Central memory CD8-positive, alpha-beta T cell (primary cell): ENCODE results near the gene CHKA.
A peak's percentile ranks its signal among the peaks of the same experiment; 100 is the strongest.

Experiments
- ATAC-seq: fragments of 150-1000 bp; cut with Tn5 transposase; replicated peaks from 2 replicates; pipeline ENCODE4 v1.10.0; 2022; ENCODE audit warnings: mild to moderate bottlenecking, moderate FRiP score, moderate number of reproducible peaks; ENCODE audit not compliant: poor library complexity, severe bottlenecking; ENCODE audit errors: extremely low read depth
- DNase-seq, 2 donors: peaks; one replicate each; pipeline ENCODE4 v3.0.0; 2021; ENCODE audit warnings: low spot score in 2 of 2
- H3K27ac Mint-ChIP-seq: one replicate; pipeline ENCODE4 v1.8.0; 2022; ENCODE audit warnings: low read depth, mild to moderate bottlenecking, moderate library complexity, mixed read lengths
- H3K27me3 Mint-ChIP-seq: one replicate; pipeline ENCODE4 v1.8.0; 2022; ENCODE audit warnings: mixed read lengths
- H3K36me3 Mint-ChIP-seq: one replicate; pipeline ENCODE4 v1.8.0; 2022; ENCODE audit warnings: mild to moderate bottlenecking, moderate library complexity, mixed read lengths; ENCODE audit not compliant: insufficient read depth
- H3K4me1 Mint-ChIP-seq: one replicate; pipeline ENCODE4 v1.8.0; 2022; ENCODE audit warnings: mixed read lengths
- H3K4me3 Mint-ChIP-seq: one replicate; pipeline ENCODE4 v1.8.0; 2022; ENCODE audit warnings: mild to moderate bottlenecking, moderate library complexity, mixed read lengths
- H3K9me3 Mint-ChIP-seq: one replicate; pipeline ENCODE4 v1.8.0; 2022; ENCODE audit warnings: mixed read lengths

The CHKA gene

DNA sequence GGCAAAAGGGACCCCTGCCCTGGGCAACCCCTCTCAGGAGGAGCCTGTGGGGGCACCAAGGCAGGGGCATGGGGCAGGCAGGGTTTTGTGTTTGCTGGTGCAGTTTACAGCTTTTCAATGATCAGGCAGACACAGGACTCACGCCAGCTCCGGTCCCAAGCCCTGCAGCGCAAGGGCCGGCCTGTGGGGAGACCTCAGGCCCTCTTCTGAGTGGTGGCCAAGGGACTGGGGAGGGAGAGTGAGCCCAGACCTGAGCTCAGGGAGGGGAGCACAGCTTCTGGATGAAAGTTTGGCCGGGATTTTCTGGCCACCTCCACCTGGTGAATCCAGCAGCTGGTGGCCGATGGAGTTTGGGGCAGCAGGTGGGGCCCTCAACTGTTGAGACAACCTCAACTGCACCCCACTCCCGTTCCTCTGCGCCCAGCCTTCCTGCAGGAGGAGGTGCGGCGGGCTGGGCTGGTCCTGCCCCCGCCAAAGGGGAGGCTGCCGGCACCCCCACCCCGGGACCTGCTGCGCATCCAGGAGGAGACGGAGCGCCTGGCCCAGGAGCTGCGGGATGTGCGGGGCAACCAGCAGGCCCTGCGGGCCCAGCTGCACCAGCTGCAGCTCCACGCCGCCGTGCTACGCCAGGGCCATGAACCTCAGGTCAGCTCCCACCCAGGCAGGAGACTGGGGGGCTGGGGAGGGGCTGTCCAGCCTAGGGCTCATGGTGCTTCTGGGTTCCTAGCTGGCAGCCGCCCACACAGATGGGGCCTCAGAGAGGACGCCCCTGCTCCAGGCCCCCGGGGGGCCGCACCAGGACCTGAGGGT is 78.8 kb downstream of the CHKA start:
- H3K27me3 Mint-ChIP-seq, result no peaks in the 10 kb centered on the region
- no peak for ATAC-seq
- no peak overlapping the region for H3K27ac Mint-ChIP-seq
- peaks cover 27% of the 10 kb centered on the region for H3K4me1 Mint-ChIP-seq
- H3K4me3 Mint-ChIP-seq, result no peak overlapping the region
- DNase-seq, result no peak
- H3K9me3 Mint-ChIP-seq, result no peaks in the 10 kb centered on the region
- peaks cover 12% of the 10 kb centered on the region for H3K36me3 Mint-ChIP-seq

GRCh38 chr11:68041617-68042218 is 79.5 kb downstream of the CHKA start:
- Mint-ChIP-seq H3K9me3 (no peaks in the 10 kb centered on the region), H3K4me3 (peak overlapping the region; percentile 91), H3K27ac (no peak overlapping the region), H3K36me3 (peaks cover 13% of the 10 kb centered on the region), H3K27me3 (no peaks in the 10 kb centered on the region), H3K4me1 (peaks cover 34% of the 10 kb centered on the region)
- ATAC-seq (no peak), DNase-seq (no peak)

- no peak for DNase-seq
- Mint-ChIP-seq H3K36me3 (peaks cover 12% of the 10 kb centered on the region), H3K27ac (peak overlapping the region; percentile 90), H3K27me3 (no peaks in the 10 kb centered on the region), H3K4me1 (peaks cover 37% of the 10 kb centered on the region), H3K9me3 (no peaks in the 10 kb centered on the region), H3K4me3 (peak overlapping the region; percentile 91)
- ATAC-seq, result no peak
Observed at GRCh38 chr11:68040957-68041591, 80.1 kb downstream of the CHKA start.

DNA sequence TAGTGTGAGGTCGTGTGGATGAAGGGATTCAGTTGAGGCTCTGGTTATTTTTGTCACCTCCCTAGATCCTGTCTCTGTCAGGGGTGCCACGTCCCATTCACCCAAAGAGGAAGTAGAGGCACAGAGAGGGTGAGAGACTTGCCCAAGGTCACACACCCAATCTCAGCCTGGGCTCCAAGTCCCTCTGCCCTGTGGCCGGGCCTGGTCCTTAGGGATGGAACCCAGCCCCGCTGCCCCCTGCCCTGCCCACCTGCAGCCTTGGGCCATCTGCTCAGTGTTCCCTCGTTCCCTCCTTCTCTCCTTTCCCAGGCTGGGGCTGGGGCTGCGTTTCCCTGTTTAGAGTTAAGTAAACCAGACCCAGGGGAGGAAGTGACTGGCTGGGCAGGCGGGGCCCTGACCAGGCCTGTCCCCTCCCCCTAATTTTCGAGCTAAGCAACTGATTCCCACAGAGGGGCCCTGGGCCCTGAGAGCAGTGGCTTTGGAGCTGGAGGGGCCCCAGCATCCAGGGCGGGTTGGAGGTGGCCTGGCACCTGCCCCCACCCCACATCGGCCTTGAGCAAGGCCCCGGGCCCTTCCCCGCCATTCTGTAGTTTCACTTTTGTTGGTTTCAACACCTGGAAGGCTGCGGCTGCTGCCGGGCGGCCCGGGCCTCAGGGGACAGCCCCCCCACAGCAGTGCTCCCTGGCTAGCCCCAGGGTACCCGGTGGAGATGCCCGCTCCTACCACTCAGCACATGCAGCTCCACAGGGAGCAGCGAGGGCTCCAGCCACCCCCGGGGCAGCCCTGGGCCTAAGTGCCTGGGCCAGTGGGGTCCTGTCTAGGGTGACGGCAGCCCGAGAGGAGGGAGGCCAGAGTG is 80.9 kb downstream of the CHKA start:
- no peaks in the 10 kb centered on the region for H3K27me3 Mint-ChIP-seq
- peaks cover 11% of the 10 kb centered on the region for H3K36me3 Mint-ChIP-seq
- DNase-seq (peak; percentile 37), ATAC-seq (peak; percentile 55)
- peaks cover 37% of the 10 kb centered on the region for H3K4me1 Mint-ChIP-seq
- peak overlapping the region; percentile 91 for H3K4me3 Mint-ChIP-seq
- H3K27ac Mint-ChIP-seq, result peak overlapping the region; percentile 90
- no peaks in the 10 kb centered on the region for H3K9me3 Mint-ChIP-seq

DNA sequence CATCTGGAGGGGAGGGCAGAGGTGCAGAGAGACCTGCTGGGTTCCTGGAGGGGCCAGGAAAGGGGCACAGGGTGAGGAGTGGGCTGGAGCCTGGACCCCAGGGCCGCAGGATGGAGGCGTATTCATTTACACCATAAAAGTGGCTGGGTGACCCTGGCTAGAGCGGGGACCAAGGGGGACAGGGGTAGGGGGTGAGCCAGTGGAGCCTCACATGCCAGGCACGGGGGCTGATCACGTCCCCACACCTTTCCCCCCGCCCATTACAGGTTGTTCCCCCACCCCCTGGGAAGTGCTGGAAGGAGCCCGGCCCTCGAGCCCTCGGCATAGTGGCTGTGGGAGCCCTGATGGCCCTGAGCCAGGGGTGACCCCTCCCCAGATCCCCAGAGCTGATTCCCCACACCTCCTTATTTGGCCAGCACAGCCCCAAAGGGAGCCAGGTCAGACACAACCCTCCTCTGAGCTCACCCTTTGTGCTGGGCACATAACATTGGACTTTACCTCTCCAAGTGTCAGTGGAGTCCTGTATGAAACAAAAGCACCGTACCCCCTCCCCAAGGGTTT is 81.6 kb downstream of the CHKA start:
- Mint-ChIP-seq H3K27me3 (no peaks in the 10 kb centered on the region), H3K9me3 (no peaks in the 10 kb centered on the region), H3K36me3 (peaks cover 12% of the 10 kb centered on the region), H3K4me3 (peak overlapping the region; percentile 91), H3K4me1 (peaks cover 37% of the 10 kb centered on the region), H3K27ac (peak overlapping the region; percentile 90)
- DNase-seq, result no peak
- ATAC-seq, result no peak

GRCh38 chr11:68038718-68039525 is 82.3 kb downstream of the CHKA start, which contains the start of gene TCIRG1:
Gene TCIRG1 (plus strand): TSS chr11:68039025. CDS start chr11:68041272, 2,247 bp downstream.
- peak; percentile 29 for ATAC-seq
- Mint-ChIP-seq H3K4me1 (peaks cover 37% of the 10 kb centered on the region), H3K36me3 (peaks cover 12% of the 10 kb centered on the region), H3K9me3 (no peaks in the 10 kb centered on the region), H3K27me3 (no peaks in the 10 kb centered on the region), H3K4me3 (peak within 1 kb of the TSS; percentile 91), H3K27ac (peak within 1 kb of the TSS; percentile 90)
- no peak for DNase-seq

DNA sequence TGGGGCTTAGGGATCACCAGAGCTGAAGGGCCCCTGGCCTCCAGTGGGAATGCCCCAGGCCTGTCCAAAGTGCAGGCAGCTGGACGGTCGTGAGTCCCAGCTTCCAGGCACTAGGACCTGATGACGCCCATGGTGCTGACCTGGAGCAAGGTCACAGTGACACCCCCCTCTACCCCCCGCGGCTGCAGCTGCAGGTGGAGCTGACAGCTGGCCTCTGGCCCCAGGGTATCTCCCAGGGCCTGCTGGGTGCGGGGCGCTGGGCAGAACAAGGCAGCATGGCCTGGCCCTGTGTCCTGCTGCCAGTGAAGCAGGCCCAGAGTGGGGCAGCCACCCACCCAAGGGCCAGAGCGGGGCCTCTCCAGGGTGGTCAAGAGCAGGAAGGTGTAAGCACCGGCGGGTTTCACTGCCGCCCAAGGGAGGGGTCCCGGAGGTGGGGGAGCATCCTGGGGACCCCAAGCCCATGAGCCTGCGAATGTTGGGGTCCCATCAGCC is 82.9 kb downstream of the CHKA start:
- no peak for DNase-seq
- no peak for ATAC-seq
- H3K4me3 Mint-ChIP-seq, result peak overlapping the region; percentile 91
- no peak overlapping the region for H3K27ac Mint-ChIP-seq
- H3K36me3 Mint-ChIP-seq, result peaks cover 12% of the 10 kb centered on the region
- H3K4me1 Mint-ChIP-seq, result peaks cover 37% of the 10 kb centered on the region
- no peaks in the 10 kb centered on the region for H3K27me3 Mint-ChIP-seq
- no peaks in the 10 kb centered on the region for H3K9me3 Mint-ChIP-seq

- no peak for DNase-seq
- Mint-ChIP-seq H3K4me3 (peak overlapping the region; percentile 91), H3K27ac (peak overlapping the region; percentile 97), H3K9me3 (no peaks in the 10 kb centered on the region), H3K4me1 (peaks cover 37% of the 10 kb centered on the region), H3K36me3 (peaks cover 10% of the 10 kb centered on the region), H3K27me3 (no peaks in the 10 kb centered on the region)
- no peak for ATAC-seq
Observed at GRCh38 chr11:68037411-68038225, 83.6 kb downstream of the CHKA start.

DNA sequence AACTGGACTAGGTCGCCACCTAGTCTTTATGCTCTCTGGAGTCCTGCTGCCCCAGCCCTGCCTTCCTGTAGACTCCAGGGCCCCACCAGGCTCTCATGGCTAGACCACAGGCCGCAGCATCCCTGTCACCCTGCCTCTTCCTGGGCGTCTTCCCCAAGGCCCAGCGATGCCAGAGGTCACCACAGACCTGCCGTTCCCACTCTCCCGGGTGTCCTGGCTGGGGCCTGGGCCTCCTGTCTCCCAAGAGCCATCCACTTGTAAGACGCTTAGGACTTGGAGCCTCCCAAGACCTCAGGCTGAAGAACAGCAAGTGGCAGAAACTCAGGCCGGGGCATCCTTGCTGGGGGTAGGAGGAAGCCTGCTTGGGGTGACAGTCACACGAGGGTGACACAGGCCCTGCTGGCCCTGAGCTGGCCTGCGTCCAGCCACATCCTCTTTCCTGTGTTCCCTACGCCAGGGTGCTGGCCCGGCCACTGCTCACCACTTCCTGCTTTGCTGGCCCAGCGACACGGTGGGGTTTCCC is 84.4 kb downstream of the CHKA start:
- H3K27me3 Mint-ChIP-seq, result no peaks in the 10 kb centered on the region
- H3K9me3 Mint-ChIP-seq, result no peaks in the 10 kb centered on the region
- peak overlapping the region; percentile 91 for H3K4me3 Mint-ChIP-seq
- peak; percentile 34 for ATAC-seq
- H3K4me1 Mint-ChIP-seq, result peaks cover 38% of the 10 kb centered on the region
- no peak for DNase-seq
- peaks cover 8% of the 10 kb centered on the region for H3K36me3 Mint-ChIP-seq
- H3K27ac Mint-ChIP-seq, result peak overlapping the region; percentile 97

DNA sequence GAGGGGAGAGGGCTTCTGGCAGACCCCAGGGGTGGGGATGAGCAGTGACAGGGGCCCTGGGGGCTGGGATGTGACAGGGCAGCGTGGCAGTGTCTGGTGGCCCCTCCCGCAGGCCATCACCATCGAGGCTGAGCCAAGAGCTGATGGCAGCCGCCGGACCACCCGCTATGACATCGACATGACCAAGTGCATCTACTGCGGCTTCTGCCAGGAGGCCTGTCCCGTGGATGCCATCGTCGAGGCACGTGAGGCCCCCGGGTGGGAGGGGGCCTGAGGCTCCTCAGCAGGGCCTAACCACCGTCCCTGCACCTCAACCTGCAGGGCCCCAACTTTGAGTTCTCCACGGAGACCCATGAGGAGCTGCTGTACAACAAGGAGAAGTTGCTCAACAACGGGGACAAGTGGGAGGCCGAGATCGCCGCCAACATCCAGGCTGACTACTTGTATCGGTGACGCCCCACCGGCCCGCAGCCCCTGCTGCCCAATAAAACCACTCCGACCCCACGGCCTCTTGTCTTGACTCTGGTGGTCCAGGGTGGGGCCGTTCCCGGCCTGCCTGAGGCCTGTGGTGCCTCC is 85.0 kb downstream of the CHKA start:
- peak overlapping the region; percentile 97 for H3K27ac Mint-ChIP-seq
- no peaks in the 10 kb centered on the region for H3K27me3 Mint-ChIP-seq
- peaks cover 38% of the 10 kb centered on the region for H3K4me1 Mint-ChIP-seq
- no peak for DNase-seq
- peak overlapping the region; percentile 91 for H3K4me3 Mint-ChIP-seq
- peaks cover 8% of the 10 kb centered on the region for H3K36me3 Mint-ChIP-seq
- ATAC-seq, result no peak
- H3K9me3 Mint-ChIP-seq, result no peaks in the 10 kb centered on the region
